Large intestine (tissue), 3 donors: ENCODE data around the gene SGCA. TPM values are rescaled to one million over a fixed set of nuclear protein-coding genes. Genes with fewer than 3 reads are reported as not detected.

Experiments
- DNase-seq, 2 donors: peaks; one replicate each; pipeline versions ENCODE4 v3.0.0 to v3.0.0-alpha.2; 2013
- H3K27ac ChIP-seq: one replicate; pipeline ENCODE4 v1.5.1; 2013; ENCODE audit warnings: low read length
- H3K27me3 ChIP-seq: 2 replicates; pipeline ENCODE4 v1.6.1; 2013; ENCODE audit warnings: low read length; ENCODE audit not compliant: control insufficient read depth, insufficient read depth
- H3K36me3 ChIP-seq: 2 replicates; pipeline ENCODE4 v1.6.1; 2013; ENCODE audit warnings: low read length; ENCODE audit not compliant: control insufficient read depth, insufficient read depth
- H3K4me1 ChIP-seq: one replicate; pipeline ENCODE4 v1.6.1; 2013; ENCODE audit warnings: low read length; ENCODE audit not compliant: control insufficient read depth, insufficient read depth
- H3K4me3 ChIP-seq: one replicate; pipeline ENCODE4 v1.5.1; 2013; ENCODE audit warnings: low read length
- H3K9me3 ChIP-seq: one replicate; pipeline ENCODE4 v1.6.1; 2013; ENCODE audit warnings: mild to moderate bottlenecking, low read depth, low read length, moderate library complexity; ENCODE audit not compliant: control insufficient read depth
- WGBS: methylation state at CpG from one replicate; pipeline ENCODE4 v1.1.5; 2013; ENCODE audit warnings: low lambda C conversion rate; ENCODE audit not compliant: insufficient coverage; 5-methylcytosine and 5-hydroxymethylcytosine counted together
- polyA plus RNA-seq: library from polyadenylated mRNA; unstranded; fragments of 120-200 nt; gene quantifications from one replicate; pipeline ENCODE4 v1.2.1, GENCODE V29; 2013

Gene SGCA
- polyA plus RNA-seq, 1 donor = 1.2 TPM

DNA sequence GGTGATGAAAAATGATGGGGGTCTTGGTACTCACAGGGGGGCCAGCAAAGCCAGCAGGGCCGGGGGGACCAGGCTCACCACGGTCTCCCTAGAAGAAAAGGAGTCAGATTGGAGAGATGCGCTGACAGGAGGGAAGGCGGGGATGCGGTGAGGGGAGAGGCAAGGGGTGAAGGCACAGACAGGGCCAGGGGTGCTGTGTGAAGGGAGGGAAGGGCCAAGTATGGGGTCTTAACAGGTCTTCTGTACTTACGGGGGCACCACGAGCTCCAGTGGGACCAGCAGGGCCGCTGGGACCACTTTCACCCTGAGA is 24.4 kb downstream of the SGCA start:
- WGBS = no CpG with 5 or more reads among the region's 8 CpGs
- H3K36me3 ChIP-seq = peaks cover 94% of the 10 kb centered on the region

DNA sequence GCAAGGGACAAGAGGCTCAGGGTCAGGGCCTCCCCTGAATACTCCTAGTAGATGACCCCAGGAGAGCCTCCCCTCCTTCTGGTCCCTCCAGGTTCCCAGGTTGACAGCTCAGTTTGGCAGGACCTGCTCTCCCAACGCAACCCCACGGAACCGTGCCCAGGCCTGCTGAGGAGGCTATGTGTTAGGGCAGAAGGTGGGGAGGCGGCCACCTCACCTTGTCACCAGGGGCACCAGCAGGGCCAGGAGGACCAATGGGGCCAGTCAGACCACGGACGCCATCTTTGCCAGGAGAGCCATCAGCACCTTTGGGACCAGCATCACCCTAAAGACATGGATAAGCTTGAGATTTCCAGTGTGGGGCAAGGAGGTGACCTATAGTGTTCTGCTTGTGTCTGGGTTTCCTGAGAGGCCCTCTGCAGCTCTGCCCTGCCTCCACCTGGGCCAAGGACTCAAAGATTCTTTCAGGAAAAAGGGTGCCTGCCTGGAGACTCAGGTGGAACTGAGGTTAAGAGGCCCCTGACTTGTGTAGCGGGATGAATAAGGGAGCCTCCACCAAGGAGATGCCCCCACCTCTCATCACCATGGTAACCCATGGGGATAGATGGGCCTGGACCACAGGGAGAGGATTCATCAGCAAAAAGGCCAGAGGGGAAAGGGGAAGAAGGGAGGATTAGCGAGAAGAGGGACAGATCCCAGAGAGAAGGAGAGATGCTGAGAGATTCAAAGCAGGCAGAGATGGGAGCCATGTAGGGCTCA is 25.0 kb downstream of the SGCA start:
- Histone ChIP-seq H3K9me3 (no peaks in the 10 kb centered on the region), H3K36me3 (peaks cover 96% of the 10 kb centered on the region), H3K4me1 (no peaks in the 10 kb centered on the region), H3K4me3 (no peak overlapping the region), H3K27me3 (no peaks in the 10 kb centered on the region), H3K27ac (no peak overlapping the region)
- 83% methylated on average over 1 of the region's 8 CpGs for WGBS
- no peak for DNase-seq

More for the DNA sequence above, 24.4 kb downstream of the SGCA start:
- no peaks in the 10 kb centered on the region for H3K4me1 ChIP-seq
- no peak overlapping the region for H3K27ac ChIP-seq
- H3K27me3 ChIP-seq = no peaks in the 10 kb centered on the region
- peaks cover 1% of the 10 kb centered on the region for H3K9me3 ChIP-seq
- H3K4me3 ChIP-seq = no peak overlapping the region
- DNase-seq = no peak

DNA sequence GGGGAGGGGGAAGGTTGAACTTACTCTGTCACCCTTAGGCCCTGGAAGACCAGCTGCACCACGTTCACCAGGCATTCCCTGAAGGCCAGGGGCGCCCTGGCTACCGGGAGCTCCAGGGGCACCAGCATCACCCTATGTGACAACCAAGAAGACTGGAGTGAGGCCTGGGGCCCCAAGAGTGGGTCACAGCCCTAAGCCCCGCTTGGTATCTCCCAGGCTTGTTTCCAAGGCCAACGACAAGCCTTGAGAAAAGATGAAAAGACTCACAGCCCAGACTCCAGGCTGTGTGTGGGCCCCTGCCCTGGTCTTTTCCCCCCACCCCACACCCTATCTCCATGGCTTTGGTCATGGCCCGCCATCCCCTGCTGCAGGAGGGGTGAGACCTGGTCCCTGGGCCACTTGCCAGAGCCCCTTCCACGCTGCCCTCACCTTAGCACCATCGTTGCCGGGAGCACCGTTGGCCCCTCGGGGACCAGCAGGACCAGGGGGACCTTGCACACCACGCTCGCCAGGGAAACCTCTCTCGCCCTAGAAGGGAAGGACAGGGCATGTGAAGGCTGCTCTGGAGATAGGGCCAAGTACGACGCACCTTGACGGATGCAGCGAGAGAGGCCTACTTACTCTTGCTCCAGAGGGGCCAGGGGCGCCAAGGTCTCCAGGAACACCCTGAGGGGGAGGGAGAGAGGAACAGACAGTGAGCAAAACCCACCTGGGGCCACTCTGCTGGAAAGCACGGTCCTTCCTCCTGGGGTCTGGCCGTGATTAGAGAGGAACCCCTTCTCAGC is 25.7 kb downstream of the SGCA start:
- no CpG with 5 or more reads among the region's 21 CpGs for WGBS
- H3K9me3 ChIP-seq = no peaks in the 10 kb centered on the region
- peaks cover 96% of the 10 kb centered on the region for H3K36me3 ChIP-seq
- H3K27me3 ChIP-seq = no peaks in the 10 kb centered on the region
- H3K4me3 ChIP-seq = no peak overlapping the region
- DNase-seq = no peak
- H3K27ac ChIP-seq = no peak overlapping the region
- H3K4me1 ChIP-seq = no peaks in the 10 kb centered on the region

DNA sequence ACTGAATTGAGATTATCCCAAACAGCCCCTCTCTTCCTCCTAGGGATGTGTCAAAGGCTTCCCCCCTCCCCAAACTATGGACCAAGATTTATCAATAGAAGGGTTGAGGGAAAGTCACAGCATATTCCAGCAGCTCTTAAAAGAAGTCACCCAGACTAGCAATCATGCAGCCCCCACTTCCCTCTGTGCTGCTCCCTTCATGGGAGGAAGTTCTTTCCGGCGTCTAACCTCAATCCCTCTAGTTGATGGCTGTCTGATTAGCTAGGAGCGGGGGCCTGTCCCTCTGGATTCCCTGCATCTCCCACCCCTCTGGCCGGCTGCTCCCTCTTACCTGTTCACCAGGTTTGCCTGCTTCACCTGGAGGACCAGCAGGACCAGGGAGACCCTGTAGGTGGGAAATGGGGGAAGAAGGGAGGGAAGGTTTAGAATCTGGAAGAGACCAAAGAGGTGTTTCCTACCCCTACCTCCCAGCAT is 26.4 kb downstream of the SGCA start:
- DNase-seq = no peak
- no peak overlapping the region for H3K4me3 ChIP-seq
- no peaks in the 10 kb centered on the region for H3K27me3 ChIP-seq
- no CpG with 5 or more reads among the region's 4 CpGs for WGBS
- H3K4me1 ChIP-seq = no peaks in the 10 kb centered on the region
- H3K36me3 ChIP-seq = peaks cover 97% of the 10 kb centered on the region
- no peak overlapping the region for H3K27ac ChIP-seq
- no peaks in the 10 kb centered on the region for H3K9me3 ChIP-seq

DNA sequence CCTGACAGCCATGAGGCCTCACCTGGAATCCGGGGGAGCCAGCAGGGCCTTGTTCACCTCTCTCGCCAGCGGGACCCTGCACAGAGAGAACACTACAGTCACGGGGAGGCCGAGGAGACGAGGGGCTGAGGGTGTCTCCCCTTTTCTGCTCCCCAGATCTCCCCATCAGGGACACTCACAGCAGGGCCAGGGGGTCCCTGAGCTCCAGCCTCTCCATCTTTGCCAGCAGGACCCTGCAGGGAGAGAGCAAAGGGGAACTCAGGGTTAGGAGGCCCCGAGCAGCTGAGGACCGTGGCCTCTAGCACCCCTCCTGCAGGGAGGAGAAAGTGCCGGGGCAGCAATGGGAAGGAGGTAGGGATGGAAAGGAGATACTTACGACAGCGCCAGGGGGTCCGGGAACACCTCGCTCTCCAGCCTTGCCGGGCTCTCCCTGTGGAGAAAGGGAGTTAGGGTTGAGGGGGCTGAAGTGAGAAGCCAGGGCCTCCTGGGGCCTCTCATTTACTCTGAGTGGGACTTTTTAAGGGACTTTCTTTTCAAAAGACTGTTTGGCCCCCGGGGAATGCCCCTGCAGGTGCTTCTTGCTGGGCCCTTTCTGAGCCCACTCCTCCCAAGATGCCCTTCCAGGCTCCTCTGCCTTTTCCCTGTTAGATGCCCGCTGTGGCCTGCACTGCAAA is 26.9 kb downstream of the SGCA start:
- no peaks in the 10 kb centered on the region for H3K9me3 ChIP-seq
- no peak overlapping the region for H3K4me3 ChIP-seq
- WGBS = no CpG with 5 or more reads among the region's 16 CpGs
- peaks cover 97% of the 10 kb centered on the region for H3K36me3 ChIP-seq
- no peak for DNase-seq
- H3K4me1 ChIP-seq = no peaks in the 10 kb centered on the region
- H3K27ac ChIP-seq = no peak overlapping the region
- H3K27me3 ChIP-seq = no peaks in the 10 kb centered on the region

DNA sequence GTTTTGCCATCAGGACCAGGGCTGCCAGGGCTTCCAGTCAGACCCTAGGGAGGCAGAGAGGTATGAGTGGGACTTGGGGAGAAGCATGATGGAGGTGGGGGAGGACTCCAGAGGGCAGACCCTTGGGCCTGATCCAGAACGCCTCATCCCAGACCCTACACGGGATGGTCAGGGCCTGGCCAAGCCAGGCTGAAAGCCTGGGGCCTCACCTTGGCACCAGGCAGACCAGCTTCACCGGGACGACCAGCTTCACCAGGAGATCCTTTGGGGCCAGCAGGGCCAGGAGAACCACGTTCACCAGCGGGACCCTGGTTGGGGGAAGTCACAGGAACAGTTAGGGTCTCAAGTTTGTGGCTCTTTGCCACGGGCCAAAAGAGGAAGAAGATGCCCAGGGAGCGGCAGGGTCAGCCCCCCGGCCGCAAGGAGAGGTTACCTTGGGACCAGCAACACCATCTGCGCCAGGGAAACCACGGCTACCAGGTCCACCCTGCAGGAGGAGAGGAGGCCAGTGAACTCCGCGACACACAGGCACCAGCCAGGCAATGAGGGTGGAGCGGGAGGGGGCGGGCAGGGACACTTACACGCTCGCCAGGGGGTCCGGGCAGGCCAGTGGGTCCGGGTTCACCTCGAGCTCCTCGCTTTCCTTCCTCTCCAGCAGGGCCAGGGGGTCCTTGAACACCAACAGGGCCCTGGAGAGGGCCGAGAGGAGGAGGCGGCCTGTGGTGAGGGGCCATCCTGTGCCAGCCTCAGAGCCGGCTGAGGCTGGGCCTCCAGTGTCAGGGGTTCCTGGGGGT is 28.5 kb downstream of the SGCA start:
- Histone ChIP-seq H3K4me3 (no peak overlapping the region), H3K27me3 (no peaks in the 10 kb centered on the region), H3K36me3 (peaks cover 90% of the 10 kb centered on the region), H3K9me3 (no peaks in the 10 kb centered on the region), H3K27ac (no peak overlapping the region), H3K4me1 (peaks cover 3% of the 10 kb centered on the region)
- no peak for DNase-seq
- WGBS = no CpG with 5 or more reads among the region's 25 CpGs

DNA sequence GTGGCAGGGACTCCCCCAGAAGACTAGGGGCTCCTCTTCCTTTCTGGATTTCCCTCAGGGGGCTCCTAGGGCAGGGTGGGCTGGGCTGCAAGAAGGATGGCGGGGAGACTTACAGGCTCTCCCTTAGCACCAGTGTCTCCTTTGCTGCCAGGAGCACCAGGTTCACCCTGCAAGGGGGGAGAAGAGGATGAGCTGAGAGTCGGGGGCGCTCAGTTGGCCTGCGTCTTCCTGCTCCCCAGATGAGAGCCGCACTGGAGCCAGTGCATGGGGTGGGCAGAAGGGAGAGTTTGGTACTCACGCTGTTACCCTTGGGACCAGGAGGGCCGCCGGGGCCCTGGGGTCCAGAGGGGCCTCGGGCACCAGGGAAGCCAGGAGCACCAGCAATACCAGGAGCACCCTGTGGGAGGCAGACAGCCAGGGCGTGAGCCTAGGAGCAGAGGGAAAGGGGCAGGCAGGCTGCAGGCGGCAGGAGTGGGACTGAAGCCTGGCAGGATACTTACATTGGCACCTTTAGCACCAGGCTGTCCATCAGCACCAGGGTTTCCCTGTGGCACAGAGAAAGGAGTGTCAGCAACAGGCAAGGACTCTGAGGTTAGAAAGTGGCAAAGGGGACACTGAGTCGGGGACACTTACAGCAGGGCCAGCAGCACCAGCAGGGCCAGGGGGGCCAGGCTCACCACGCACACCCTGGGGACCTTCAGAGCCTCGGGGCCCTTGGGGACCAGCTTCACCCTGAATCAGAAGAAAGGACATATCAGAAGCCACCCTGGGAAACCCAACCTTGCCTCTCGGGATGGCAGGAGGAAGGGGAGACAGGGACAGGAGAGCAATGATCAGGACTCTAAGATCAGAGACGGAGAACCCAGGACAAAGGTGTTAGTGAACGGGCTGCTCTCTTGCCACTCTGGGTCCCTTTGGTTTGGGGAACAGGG is 29.4 kb downstream of the SGCA start:
- Histone ChIP-seq H3K27me3 (no peaks in the 10 kb centered on the region), H3K4me3 (no peak overlapping the region), H3K36me3 (peaks cover 82% of the 10 kb centered on the region), H3K4me1 (peaks cover 3% of the 10 kb centered on the region), H3K9me3 (no peaks in the 10 kb centered on the region), H3K27ac (no peak overlapping the region)
- WGBS = no CpG with 5 or more reads among the region's 17 CpGs
- DNase-seq = no peak

DNA sequence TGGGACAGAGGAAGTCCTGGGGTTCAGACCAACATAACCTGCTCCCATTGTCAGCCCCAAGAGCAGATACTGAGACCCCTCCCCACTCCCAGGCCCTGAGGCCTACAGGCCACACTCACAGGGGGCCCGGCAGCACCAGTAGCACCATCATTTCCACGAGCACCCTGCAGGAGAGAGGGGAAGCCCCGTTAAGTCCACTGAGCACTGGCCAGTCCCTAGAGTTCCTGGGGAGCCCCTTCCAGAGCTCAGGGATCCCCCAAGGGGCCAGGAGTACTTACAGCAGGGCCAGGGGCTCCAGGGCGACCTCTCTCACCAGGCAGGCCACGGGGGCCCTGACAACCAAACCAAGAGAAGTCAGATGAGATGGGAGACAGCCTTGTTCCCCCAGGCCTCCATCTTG is 30.2 kb downstream of the SGCA start:
- H3K27ac ChIP-seq = no peak overlapping the region
- peaks cover 4% of the 10 kb centered on the region for H3K27me3 ChIP-seq
- H3K4me1 ChIP-seq = peaks cover 6% of the 10 kb centered on the region
- DNase-seq = no peak
- no peak overlapping the region for H3K4me3 ChIP-seq
- WGBS = no CpG with 5 or more reads among the region's 5 CpGs
- peaks cover 73% of the 10 kb centered on the region for H3K36me3 ChIP-seq
- no peaks in the 10 kb centered on the region for H3K9me3 ChIP-seq

DNA sequence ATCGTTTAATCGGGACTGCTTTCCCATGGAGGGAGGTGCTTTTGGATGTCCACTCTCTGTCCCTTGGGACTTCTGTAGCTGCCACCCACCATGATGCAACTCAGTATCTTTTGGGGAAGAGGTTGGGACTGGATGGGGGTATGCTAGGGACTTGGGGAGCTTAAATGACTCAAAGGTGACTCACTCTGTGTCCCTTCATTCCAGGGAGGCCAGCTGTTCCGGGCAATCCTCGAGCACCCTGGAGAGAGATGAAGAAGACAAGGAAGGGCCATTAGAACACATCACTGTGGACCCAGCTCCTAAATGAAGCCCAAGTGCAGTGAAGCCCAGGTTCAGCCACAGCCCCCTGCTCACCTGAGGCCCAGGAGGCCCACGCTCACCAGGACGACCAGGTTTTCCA is 31.0 kb downstream of the SGCA start:
- peaks cover 12% of the 10 kb centered on the region for H3K27me3 ChIP-seq
- no peak overlapping the region for H3K4me3 ChIP-seq
- DNase-seq = no peak
- no CpG with 5 or more reads among the region's 6 CpGs for WGBS
- peaks cover 66% of the 10 kb centered on the region for H3K36me3 ChIP-seq
- peaks cover 8% of the 10 kb centered on the region for H3K4me1 ChIP-seq
- peak overlapping the region; percentile 34 for H3K27ac ChIP-seq
- H3K9me3 ChIP-seq = peaks cover 3% of the 10 kb centered on the region
